WTC11 (cell line): ENCODE measurements around the gene INPP4B. TPM values are rescaled to one million over a fixed set of nuclear protein-coding genes. Genes with fewer than 3 reads are reported as not detected.

Experiments used
- ATAC-seq: fragments of 200-7000 bp; cut with Tn5 transposase; 2 replicates; pipeline ENCODE4 v1.10.0; 2021; ENCODE audit warnings: mild to moderate bottlenecking, moderate library complexity
- CTCF ChIA-PET: fragments of 300-600 bp; sonication (Branson Sonifier 250); formaldehyde crosslinking; loops from one replicate; lab custom pipeline; 2021; ENCODE audit warnings: antibody characterized with exemption; lab: Charles Lee
- POLR2A ChIA-PET: fragments of 350-600 bp; sonication (Branson Sonifier 250); formaldehyde crosslinking; loops from one replicate; lab custom pipeline; 2021; ENCODE audit warnings: antibody characterized with exemption; lab: Charles Lee
- DNase-seq: peaks from one replicate; pipeline ENCODE4 v3.0.0; 2021; ENCODE audit warnings: low spot score
- H3K27ac Mint-ChIP-seq: 2 replicates; pipeline ENCODE4 v1.8.0; 2021; ENCODE audit warnings: mixed read lengths
- H3K27me3 Mint-ChIP-seq: 2 replicates; pipeline ENCODE4 v1.8.0; 2021; ENCODE audit warnings: low read depth, mild to moderate bottlenecking, moderate library complexity, mixed read lengths
- H3K36me3 Mint-ChIP-seq: 2 replicates; pipeline ENCODE4 v1.8.0; 2021; ENCODE audit warnings: mixed read lengths
- H3K4me1 Mint-ChIP-seq: 2 replicates; pipeline ENCODE4 v1.8.0; 2022; ENCODE audit warnings: mixed read lengths
- H3K4me3 Mint-ChIP-seq: 2 replicates; pipeline ENCODE4 v1.8.0; 2021; ENCODE audit warnings: mild to moderate bottlenecking, moderate library complexity, mixed read lengths
- H3K9me3 Mint-ChIP-seq: 2 replicates; pipeline ENCODE4 v1.8.0; 2021; ENCODE audit warnings: mixed read lengths
- AR ChIP-seq: fragments of 250-450 bp; sonication (Bioruptor Pico); IDR thresholded peaks from 2 replicates; pipeline ENCODE4 v1.9.0; 2021; ENCODE audit warnings: mild to moderate bottlenecking
- ATF2 ChIP-seq: sonication (generic); formaldehyde crosslinking; IDR thresholded peaks from 2 replicates; pipeline ENCODE4 v1.8.1; 2022; ENCODE audit warnings: low read depth, missing genetic modification reagents, borderline replicate concordance
- CREM ChIP-seq: sonication (generic); formaldehyde crosslinking; IDR thresholded peaks from 2 replicates; pipeline ENCODE4 v1.8.1; 2022; ENCODE audit warnings: mild to moderate bottlenecking, missing genetic modification reagents, moderate library complexity
- E2F1 ChIP-seq: sonication (generic); formaldehyde crosslinking; IDR thresholded peaks from 2 replicates; pipeline ENCODE4 v1.8.0; 2022; ENCODE audit warnings: mild to moderate bottlenecking, missing genetic modification reagents
- EMX1 ChIP-seq: fragments of 250-450 bp; sonication (Bioruptor Pico); IDR thresholded peaks from 2 replicates; pipeline ENCODE4 v1.8.0; 2021; ENCODE audit warnings: mild to moderate bottlenecking
- ERG ChIP-seq: fragments of 250-450 bp; sonication (Bioruptor Pico); IDR thresholded peaks from 2 replicates; pipeline ENCODE4 v1.8.0; 2021; ENCODE audit warnings: mild to moderate bottlenecking
- FOXK1 ChIP-seq: sonication (generic); formaldehyde crosslinking; IDR thresholded peaks from 2 replicates; pipeline ENCODE4 v1.8.0; 2022; ENCODE audit warnings: mild to moderate bottlenecking, moderate library complexity, missing genetic modification reagents
- FOXP4 ChIP-seq: sonication (generic); formaldehyde crosslinking; IDR thresholded peaks from 2 replicates; pipeline ENCODE4 v1.8.0; 2022; ENCODE audit warnings: mild to moderate bottlenecking, missing genetic modification reagents
- GTF2I ChIP-seq: fragments of 250-450 bp; sonication (Bioruptor Pico); conservative IDR thresholded peaks from 2 replicates; pipeline ENCODE4 v1.4.0; 2021; ENCODE audit warnings: mild to moderate bottlenecking
- HMGA2 ChIP-seq: fragments of 250-450 bp; sonication (Bioruptor Pico); IDR thresholded peaks from 2 replicates; pipeline ENCODE4 v1.4.0; 2021; ENCODE audit warnings: mild to moderate bottlenecking, moderate library complexity
- JAZF1 ChIP-seq: fragments of 250-450 bp; sonication (Bioruptor Pico); IDR thresholded peaks from 2 replicates; pipeline ENCODE4 v1.9.0; 2021; ENCODE audit warnings: moderate library complexity, mild to moderate bottlenecking, inconsistent platforms
- NR1H2 ChIP-seq: sonication (generic); formaldehyde crosslinking; IDR thresholded peaks from 2 replicates; pipeline ENCODE4 v1.9.0; 2021; ENCODE audit warnings: mild to moderate bottlenecking, moderate library complexity, missing genetic modification reagents
- SOX15 ChIP-seq: fragments of 250-450 bp; sonication (Bioruptor Pico); IDR thresholded peaks from 2 replicates; pipeline ENCODE4 v1.9.0; 2021; ENCODE audit warnings: mild to moderate bottlenecking
- TEAD1 ChIP-seq: sonication (generic); formaldehyde crosslinking; IDR thresholded peaks from 2 replicates; pipeline ENCODE4 v1.8.0; 2022; ENCODE audit warnings: mild to moderate bottlenecking, missing genetic modification reagents
- TEAD4 ChIP-seq: sonication (generic); formaldehyde crosslinking; IDR thresholded peaks from 2 replicates; pipeline ENCODE4 v1.8.0; 2022; ENCODE audit warnings: mild to moderate bottlenecking, missing genetic modification reagents
- ZNF232 ChIP-seq: sonication (generic); formaldehyde crosslinking; IDR thresholded peaks from 2 replicates; pipeline ENCODE4 v1.8.0; 2022; ENCODE audit warnings: mild to moderate bottlenecking, missing genetic modification reagents
- ZNF317 ChIP-seq: sonication (generic); formaldehyde crosslinking; IDR thresholded peaks from 2 replicates; pipeline ENCODE4 v1.8.1; 2023; ENCODE audit warnings: low read depth, mild to moderate bottlenecking, moderate library complexity, missing genetic modification reagents, borderline replicate concordance
- total RNA-seq: library from RNA; stranded (reverse); gene quantifications from 3 replicates; pipeline ENCODE4 v1.2.3, GENCODE V29; 2021
- TF ChIP-seq, protein P1 (sequence below): sonication (generic); formaldehyde crosslinking; IDR thresholded peaks from 2 replicates; pipeline ENCODE4 v1.8.1; 2022; ENCODE audit warnings: mild to moderate bottlenecking, missing genetic modification reagents, moderate library complexity, borderline replicate concordance
- TF ChIP-seq, protein P2 (sequence below): fragments of 250-450 bp; sonication (Bioruptor Pico); conservative IDR thresholded peaks from 2 replicates; pipeline ENCODE4 v1.9.0; 2021; ENCODE audit warnings: mild to moderate bottlenecking

Gene INPP4B
- total RNA-seq, 1 experiment from 2014 or later, result 0.92 TPM

GRCh38 chr4:142698552-142698951 lies 147.5 kb downstream of the INPP4B start:
- peaks cover 42% of the 10 kb centered on the region for H3K27me3 Mint-ChIP-seq
- H3K27ac Mint-ChIP-seq, result no peak overlapping the region
- POLR2A ChIA-PET, result no interaction called here
- no peaks in the 10 kb centered on the region for H3K36me3 Mint-ChIP-seq
- ATAC-seq, result no peak
- TF ChIP-seq HMGA2 (CRISPR knock-in tag), result no peak
- TF ChIP-seq, protein P1, sequence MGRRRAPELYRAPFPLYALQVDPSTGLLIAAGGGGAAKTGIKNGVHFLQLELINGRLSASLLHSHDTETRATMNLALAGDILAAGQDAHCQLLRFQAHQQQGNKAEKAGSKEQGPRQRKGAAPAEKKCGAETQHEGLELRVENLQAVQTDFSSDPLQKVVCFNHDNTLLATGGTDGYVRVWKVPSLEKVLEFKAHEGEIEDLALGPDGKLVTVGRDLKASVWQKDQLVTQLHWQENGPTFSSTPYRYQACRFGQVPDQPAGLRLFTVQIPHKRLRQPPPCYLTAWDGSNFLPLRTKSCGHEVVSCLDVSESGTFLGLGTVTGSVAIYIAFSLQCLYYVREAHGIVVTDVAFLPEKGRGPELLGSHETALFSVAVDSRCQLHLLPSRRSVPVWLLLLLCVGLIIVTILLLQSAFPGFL, result no peak
- TF ChIP-seq EMX1 (CRISPR knock-in tag), result no peak
- TF ChIP-seq ZNF317 (CRISPR knock-in tag), result no peak
- no peak for TF ChIP-seq FOXK1 (CRISPR knock-in tag)
- no peak for TF ChIP-seq ATF2 (CRISPR knock-in tag)
- no peak for TF ChIP-seq ERG (CRISPR knock-in tag)
- TF ChIP-seq E2F1 (CRISPR knock-in tag), result no peak
- TF ChIP-seq, protein P2, sequence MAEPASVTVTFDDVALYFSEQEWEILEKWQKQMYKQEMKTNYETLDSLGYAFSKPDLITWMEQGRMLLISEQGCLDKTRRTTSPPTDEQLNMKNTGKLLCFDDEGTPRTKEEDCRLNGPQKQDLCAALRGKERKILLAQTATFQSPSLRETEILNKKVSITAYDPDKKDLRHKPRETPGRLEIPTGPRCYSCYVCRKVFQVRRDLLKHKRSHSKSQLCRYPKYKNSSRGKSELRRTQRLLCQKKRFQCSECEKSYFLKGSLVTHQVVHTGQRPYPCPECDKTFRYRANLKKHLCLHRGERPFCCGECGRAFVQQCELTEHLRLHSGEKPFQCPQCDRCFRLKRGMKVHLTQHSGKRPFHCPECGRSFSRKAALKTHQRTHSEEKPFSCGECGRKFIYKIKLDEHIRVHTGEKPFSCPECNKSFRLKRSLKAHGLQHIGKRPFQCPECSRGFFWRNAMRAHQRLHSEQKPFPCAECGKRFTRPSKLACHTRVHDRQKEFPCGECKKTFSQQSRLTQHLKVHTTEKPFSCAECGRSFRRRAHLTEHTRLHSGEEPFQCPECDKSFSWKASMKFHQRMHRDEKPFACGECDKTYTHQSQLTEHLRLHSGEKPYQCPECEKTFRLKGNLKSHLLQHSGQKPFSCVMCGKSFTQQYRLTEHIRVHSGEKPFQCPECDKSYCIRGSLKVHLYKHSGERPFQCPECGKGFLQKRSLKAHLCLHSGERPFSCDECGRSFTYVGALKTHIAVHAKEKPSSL (CRISPR knock-in tag), result no peak
- no peak for TF ChIP-seq TEAD4 (CRISPR knock-in tag)
- no peak for TF ChIP-seq SOX15 (CRISPR knock-in tag)
- TF ChIP-seq GTF2I (CRISPR knock-in tag), result no peak
- no peak for TF ChIP-seq CREM (CRISPR knock-in tag)
- TF ChIP-seq FOXP4 (CRISPR knock-in tag), result no peak
- no peak for TF ChIP-seq NR1H2
- no peak for TF ChIP-seq AR (CRISPR knock-in tag)
- TF ChIP-seq TEAD1 (CRISPR knock-in tag), result no peak
- no peak for TF ChIP-seq JAZF1 (CRISPR knock-in tag)
- TF ChIP-seq ZNF232 (CRISPR knock-in tag), result no peak
- no peak for DNase-seq
- no peak overlapping the region for H3K4me3 Mint-ChIP-seq
- CTCF ChIA-PET, result interaction anchor here (0.6 kb wide), 1 partner anchor 131 kb away, joined by 3 read pairs; no protein-coding TSS in a partner anchor
- no peaks in the 10 kb centered on the region for H3K4me1 Mint-ChIP-seq
- H3K9me3 Mint-ChIP-seq, result no peaks in the 10 kb centered on the region
